ENCODE data around the gene DCAF17.

Gene DCAF17, protein sequence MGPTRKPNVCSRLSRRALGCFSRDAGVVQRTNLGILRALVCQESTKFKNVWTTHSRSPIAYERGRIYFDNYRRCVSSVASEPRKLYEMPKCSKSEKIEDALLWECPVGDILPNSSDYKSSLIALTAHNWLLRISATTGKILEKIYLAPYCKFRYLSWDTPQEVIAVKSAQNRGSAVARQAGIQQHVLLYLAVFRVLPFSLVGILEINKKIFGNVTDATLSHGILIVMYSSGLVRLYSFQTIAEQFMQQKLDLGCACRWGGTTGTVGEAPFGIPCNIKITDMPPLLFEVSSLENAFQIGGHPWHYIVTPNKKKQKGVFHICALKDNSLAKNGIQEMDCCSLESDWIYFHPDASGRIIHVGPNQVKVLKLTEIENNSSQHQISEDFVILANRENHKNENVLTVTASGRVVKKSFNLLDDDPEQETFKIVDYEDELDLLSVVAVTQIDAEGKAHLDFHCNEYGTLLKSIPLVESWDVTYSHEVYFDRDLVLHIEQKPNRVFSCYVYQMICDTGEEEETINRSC

DNA sequence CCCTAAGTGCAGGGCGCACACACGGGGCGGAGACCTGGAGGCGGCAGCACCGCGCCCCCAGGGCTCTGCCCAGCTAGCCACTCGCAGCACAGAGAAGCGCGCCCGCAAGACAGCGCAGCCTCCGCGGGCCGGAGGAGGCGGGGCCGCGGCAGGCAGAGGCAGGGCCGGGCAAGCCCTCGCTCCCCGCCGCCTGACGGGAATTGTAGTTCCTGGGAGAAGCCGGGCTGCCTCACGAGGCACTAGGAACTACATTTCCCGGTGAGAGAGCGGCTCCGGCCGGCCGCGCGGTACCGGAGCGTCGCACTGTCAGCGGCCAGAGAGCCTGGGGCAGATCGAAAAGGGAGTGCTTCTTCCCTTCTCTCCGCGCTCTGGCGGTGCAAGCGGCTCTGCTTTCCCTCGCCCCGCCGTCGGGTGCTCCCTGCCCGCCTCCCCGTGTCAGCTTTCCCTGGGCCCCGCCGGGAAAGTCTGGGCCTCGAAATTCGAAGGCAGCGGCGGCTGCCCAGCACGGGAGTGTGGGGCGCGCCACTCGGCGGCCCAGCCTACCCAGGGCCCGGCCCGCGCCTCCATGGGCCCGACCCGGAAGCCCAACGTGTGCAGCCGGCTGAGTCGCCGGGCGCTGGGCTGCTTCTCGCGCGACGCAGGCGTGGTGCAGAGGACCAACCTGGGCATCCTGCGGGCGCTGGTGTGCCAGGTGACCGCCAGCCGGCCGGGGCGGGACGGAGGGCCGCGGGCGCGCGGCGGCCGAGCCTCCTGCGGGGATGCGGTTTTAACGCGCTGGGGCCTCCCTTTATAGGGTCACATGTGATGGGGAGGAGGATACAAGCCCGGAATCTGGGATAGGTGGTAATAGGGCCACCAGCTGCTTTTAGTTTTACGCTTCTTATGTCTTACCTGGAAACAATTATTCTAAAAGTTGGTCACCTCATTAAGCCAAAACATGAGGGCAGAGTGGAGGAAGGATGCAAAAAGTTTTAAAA is at the start of gene DCAF17:
TSS of gene DCAF17 (plus strand) at position 214 of the 977 bp plus-strand sequence. CDS start at position 566, 352 bp downstream.
- peak; percentile 95 for DNase-seq

DNA sequence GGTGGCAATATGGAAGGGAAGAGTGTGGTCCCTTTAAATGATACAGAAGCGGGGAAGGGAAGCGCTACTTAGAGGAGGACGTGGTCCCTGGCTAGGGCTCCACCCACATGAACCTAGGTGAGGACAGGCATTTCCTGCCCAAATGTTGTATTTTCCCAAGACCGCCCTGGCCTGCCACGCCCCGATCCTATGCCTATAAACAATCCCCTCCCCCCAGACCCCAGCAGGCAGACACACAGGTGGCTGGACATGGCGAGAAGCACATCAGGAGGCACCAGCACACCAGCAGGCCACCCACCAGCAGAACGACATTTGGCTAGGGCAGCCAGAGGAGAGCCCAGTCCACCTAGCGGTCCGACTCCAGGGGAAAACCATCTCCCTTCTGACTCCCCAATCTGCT is 47.4 kb upstream of the DCAF17 start:
- DNase-seq: no peak

DNA sequence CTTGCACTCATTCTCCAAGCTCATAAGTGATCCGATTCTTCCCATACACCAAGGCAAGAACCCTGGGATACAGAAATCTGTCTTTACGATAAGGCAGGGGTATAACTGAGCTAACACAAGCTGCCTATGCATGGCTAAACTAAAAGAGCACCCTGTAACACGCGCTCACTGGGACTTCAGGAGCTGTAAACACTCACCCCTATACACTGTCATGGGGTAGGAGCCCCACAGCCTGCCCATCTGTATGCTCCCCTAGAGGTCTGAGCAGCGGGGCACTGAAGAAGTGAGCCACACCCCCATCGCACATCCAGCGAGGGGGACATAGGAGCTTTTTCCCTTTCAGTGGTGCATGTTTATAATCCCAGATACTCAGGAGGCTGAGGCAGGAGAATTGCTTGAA is 47.0 kb upstream of the DCAF17 start:
- no peak for DNase-seq

DNA sequence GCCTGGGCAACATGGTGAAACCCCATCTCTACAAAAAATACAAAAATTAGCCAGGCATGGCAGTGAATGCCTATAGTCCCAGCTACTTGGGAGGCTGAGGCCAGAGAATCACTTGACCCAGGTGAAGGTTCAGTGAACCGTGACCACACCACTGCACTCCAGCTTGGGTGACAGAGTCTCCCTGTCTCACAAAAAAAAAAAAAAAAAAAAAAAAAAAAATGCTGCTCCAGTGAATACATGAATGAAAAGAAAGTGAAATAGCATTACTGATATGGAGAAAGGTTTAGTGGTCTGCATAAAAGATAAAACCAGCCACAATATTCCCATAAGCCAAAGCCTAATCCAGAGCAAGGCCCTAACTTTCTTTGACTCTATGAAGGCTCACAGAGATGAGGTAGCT is 44.7 kb upstream of the DCAF17 start:
- no peak for DNase-seq

DNA sequence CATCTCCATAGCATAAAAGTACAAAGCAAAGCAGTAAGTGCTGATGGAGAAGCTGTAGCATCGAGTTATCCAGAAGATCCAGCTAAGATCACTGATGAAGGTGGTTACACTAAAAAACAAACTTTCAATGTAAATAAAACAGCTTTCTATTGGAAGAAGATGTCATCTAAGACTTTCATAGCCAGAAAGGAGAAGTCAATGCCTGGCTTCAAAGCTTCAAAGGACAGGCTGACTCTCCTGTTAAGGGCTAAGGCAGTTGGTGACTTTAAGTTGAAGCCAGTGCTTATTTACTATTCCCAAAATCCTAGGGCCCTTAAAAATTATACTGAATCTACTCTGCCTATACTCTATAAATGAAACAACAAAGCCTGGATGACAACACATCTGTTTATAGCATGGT is 44.2 kb upstream of the DCAF17 start:
- DNase-seq: no peak

DNA sequence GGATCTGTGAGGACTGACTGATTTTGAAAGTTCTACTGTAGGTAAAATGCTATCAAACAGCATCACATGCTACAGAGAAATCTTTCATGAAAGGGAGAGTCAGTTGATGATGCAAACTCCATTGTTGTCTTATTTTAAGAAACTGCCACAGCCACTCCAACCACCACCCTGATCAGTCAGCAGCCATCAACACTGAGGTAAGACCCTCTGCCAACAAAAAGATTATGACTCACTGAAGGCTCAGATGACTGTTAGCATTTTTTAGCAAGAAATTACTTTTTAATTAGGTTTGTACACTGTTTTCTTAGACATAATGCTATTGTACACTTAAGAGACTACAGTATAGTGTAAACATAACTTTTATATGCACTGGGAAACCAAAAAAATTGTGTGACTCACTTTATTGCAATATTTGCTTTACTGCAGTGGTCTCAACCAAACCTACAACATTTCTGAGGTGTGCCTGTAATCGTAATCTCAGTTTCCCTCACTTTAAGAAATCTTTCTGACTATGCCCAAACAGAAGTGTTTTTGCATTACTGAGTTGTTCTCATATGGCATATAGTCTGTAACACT is 43.0 kb upstream of the DCAF17 start:
- no peak for DNase-seq

DNA sequence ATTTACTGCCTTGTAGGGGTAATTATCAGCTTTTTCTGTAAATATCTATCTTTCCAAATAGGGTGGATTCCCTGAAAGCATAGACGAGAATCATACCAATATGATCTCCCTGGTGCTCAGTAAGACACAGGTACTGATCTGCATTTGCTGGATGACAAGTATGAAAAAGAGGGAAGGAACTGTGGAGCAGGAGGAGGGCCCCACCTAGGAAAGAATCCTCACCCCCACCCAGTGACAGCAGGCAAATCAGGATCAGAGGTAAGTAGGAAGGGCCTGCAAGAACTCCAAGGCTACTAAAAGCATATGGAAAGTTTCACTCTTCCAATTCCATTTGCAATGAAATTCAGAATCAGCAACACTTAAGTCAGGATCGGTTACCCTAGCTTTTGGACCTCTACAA is 42.5 kb upstream of the DCAF17 start:
- DNase-seq: no peak

DNA sequence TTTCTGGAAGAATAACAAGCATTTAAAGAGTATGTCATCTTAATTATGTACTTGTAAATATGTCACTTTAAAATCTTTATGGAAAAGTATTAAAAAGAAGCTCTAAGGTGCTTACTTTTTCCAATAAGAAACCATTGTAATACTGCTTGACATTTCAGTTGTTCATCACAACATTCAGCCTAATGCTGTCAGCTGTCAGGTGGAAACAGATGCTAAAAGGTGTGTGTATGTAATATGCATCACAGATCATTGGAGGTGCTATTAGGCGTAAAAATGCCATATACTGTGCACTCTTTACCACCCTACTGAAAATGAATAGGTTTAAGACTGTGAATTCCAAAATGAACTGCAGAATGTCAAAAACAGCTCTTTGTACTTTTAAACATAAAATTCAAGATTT is 40.5 kb upstream of the DCAF17 start:
- DNase-seq: no peak

DNA sequence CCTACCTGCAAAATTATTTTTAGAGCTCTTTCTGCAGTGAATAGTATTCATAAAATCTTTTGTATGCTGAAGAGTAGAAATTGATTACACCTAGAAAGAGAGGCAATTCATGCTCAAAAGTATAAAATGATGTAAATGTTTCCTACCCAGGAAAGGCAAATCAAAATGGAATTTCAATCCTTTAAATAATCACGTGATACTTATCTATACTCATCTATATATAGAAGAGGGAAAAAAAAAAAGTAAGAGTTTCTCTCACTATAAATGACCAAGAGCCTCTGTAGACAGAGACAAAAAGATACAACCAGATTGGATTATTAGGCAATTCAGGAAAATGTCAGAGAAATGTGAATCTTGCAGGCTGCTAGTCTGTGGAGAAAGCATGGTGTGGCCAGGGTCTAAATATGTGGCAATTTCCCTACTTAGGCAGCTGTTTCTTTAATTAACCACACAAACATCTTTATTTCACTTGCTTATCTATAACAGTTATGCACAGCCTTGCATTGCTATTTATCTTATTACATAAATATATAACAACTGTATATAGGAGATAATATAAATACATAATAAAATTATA is 39.8 kb upstream of the DCAF17 start:
- no peak for DNase-seq

DNA sequence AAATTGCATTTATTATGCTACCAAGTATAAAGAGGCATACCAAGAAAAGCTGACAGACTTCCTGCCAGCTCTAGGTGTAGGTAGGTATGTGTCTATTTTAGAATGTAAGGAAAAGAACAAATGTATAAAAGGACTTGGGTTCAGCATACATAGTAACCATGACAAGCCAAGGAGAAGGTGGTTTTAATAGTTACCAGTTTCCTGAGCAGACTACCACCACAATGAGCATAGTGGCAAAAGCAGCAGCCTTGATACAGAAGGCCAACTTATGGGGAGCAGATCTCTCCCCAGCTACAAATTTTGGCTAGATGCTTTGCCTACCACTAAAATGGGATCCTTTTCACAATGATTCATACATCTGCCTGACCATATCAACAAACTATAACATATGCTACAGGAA is 34.7 kb upstream of the DCAF17 start:
- no peak for DNase-seq

DNA sequence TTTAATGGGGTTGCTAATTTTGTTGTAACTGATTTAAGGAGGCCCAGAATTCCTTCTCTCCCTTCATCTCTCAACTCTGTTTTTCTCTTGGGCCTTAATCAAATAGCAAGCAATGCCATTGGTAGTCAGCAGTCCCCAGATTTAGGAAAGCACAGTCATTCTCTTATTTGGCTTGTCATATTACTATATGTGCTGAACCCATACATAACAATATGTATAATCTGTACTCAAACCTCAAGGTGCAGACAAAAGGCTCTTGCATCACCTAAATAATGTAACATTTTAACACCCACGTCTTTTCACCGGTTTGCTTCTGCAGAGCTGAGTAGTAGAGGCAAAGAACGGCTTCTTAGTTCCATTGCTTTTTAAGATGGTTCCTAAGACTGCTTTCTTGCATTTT is 33.6 kb upstream of the DCAF17 start:
- DNase-seq: no peak

DNA sequence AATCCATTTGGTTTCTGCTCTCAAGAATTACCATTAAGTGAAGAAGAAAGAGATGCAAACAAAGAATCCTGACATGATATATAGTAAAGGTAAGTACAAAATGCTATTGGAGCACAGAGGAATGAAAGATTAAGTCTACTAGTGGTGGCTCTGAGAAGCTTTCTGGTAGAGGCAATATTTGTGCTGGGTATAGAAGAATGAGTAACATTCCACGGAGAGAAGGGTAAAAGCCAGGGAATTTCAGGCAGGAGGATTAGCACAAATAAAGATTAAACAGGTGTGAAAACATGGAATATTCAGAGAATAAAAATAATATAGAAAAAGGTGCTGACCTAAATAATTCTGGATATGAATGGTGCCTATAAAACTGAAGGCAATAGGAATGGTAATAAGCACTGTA is 32.1 kb upstream of the DCAF17 start:
- DNase-seq: no peak

DNA sequence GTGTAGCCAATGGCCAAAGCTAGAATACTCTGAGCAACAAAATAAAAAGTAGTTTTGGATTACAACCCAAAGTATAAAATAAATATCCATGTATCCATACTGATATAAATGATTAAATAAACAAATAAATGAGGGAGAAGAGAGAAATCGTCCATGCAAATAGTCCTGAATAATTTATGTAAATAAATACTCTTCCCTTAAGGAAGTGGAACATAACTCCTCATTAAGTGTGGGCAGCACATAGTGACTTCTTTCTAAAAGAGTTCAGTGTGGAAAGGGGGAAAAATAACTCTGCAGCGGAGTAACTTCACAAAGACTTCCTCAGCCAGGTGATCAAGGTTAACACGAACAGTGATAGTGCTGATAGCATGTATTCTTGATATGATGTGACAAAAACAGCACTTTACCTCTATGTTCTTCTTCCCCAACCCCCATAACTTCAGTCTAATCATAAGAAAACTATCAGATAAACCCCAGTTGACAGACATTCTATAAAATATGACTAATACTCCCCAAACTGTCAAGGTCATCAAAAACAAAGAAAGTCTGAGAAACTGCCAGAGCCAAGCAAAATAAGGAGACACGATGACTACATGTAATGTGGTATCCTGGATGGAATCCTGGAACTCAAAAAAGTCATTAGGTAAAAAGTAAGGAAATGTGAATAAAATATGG is 31.0 kb upstream of the DCAF17 start:
- no peak for DNase-seq

DNA sequence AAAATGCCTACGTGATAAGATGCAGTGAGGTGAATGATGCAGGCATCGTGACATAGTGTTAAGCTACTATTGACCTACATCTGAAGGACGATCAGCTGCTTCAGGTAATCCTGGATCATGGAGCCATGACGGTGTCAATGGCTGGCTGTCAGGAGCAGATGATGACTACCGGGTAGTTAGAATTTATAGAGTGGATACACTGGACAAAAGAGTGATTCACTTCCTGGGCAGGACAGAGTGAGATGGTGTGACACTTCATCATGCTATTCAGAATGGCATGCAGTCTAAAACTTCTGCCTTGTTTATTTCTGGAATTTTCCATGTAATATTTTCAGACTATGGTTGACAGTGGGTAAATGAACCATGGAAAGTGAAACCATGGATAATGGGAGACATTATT is 29.8 kb upstream of the DCAF17 start:
- DNase-seq: no peak

DNA sequence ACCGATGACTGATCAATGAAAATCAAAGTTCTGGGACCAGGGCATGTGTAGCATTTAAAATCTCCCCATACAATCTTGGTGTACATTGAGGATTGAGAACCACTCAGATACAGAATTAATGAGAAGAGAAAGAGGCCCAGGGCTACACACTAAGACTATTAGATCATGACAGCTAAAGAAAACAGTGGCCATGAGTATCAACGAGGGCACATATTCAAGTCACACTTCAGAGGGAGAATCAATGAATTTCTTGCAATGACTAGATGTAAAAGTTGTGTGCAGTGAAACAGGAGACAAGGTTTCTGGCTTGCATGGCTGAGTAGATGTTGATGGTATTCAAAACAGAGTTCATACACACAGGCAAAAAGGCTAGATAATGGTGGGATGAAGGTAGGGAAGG is 29.3 kb upstream of the DCAF17 start:
- no peak for DNase-seq

DNA sequence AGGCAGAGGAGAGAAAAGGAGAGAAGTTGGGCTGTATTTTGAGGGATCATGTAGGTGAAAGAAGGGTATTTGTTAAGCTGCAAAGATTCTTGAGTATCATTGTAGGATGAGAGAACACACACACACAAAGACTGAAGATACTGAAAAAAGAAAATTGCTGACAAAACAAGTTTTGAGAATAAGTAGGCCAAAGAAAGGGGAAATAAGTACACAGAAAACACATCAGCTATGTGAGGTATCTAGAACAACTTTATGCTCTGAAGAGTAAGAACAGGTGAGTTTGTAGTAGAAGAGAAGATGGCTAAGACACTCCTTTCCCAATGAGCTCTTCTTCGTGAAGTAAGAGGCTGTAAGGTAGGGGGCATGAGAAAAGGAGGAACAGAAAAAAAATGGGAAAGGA is 28.5 kb upstream of the DCAF17 start:
- DNase-seq: no peak

DNA sequence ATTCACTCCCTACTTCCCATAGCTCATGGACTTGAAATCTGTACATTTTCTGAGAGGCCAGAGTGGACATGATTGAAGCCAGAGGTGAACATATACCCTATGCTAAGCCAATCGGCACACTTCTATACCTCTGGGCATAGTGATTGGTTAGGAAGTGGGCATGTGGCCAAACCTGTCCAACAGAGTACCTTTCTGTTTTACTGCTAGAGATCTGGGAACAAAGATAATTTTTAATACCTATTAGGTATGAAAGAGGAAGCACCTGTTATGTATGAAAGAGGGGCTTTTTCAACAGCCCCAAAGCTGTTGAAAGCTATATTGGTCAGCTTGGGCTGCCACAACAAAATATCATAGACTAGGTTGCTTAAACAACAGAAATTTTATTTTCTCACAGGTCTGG is 28.0 kb upstream of the DCAF17 start:
- DNase-seq: no peak

DNA sequence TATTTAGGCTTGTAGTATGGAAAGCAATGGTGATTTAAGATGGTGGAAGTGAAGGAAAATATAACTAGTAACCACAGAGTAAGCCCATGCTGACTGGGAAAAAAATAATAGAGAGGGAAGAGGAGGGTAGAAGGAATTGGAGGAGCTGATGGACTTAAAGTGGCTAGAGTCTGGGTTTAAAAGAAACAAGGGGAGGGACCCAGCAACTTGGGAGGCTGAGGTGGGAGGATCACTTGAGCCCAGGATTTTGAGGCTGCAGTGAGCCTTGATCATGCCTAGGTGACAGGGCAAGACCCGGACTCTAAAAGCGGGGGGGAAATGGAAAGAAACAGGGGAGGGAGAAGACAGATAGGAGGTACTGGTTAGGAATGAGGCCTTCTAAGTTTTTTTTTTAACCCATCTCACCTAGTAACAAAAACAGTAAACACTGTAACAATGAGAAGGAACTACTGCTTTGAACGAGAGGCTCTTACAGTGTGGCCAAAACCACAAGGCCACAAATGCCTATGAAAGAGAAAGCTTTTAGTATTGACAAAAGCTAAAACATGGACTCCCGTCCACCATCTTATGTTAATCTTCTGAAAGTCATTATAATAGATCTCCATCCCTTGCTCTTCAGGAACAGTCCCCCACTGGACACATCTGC is 26.9 kb upstream of the DCAF17 start:
- DNase-seq: no peak

DNA sequence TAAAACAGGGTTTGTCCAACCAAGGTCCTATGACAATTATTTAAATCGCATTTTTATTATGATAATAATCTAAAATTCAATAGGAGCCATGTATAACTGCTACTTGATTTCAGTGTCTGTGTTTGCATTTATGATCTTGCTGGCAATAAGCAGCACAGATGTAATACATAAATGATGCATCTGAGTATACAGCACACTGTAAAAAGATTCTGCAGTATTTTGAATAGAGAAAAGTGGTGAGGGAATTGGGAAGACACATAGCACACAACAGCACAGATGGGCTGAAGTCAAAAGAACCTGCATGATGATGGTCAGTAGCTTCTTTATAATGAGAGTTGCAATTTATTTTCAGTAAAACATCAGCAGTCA is 26.4 kb upstream of the DCAF17 start:
- no peak for DNase-seq

DNA sequence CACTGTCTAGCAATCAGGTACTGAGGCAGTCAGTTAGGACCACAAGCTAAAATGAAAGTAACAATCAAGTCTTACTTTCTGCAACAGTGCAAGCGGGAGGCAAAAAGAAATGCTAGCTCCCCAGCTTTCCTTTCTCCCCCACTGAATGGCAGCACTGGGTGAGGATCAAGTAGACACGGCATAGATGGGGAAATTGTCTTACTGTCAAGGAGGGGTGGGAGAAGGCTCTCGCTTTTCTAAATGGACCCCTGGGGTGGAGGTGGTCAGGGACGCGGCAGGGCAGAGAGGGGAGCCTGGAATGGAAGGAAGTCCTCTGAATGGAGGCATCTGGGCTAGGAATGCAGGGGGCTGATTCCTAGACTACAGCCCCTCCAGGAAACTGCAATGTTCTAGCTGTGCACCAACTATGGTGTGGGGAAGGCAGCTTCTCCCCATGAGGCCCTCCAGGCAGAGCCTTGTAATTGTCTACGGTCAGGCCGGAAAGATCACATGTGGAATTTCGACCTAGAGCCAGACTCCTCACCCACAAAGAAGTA is 24.5 kb upstream of the DCAF17 start:
- no peak for DNase-seq

DNA sequence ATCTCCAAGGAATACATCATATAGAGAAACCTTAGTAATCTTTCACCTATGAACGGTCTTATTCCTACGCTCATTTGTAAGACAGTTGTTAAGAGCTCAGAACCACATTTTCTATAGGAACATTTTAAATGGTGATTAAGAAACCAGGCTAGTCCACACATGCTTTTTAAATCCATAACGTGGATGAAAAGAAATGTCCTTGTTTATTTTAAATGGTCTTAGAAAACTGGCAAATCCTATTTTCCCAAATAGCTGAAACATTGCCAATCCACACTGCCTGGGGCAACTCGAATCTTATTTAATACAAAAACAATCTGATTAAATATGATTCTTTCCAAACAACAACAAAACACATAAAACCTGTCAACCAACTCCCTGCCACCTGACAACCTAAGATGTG is 23.9 kb upstream of the DCAF17 start:
- DNase-seq: no peak

DNA sequence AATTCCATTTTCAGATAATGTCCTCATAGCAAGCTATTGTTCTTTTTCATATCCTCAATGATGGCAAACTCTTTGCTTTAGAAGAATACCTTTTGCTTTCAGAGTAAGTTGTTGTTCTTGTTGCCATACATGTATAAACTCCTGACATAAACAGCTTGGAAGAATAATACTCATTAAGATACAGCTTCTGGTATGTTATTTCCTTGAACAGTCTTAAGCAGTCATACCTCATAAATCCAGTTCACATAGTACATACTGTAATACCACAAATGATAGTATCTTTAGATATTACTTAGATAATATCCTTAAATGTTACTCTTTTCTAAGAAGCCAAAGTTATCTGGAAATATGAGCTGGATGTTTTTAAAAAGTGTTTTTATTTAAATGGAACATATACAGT is 23.4 kb upstream of the DCAF17 start:
- DNase-seq: no peak
